NCI-H2107 treated with DMSO at 0.1 percent for 48 hours (cell line): ENCODE measurements around the gene FAM20C.
"Not testable (repeated sequence)": the region's sequence is repeated elsewhere in the genome, so short reads cannot be mapped to it uniquely, and the experiment has no call there.

Source experiments
- DNase-seq: peaks from one replicate; lab custom pipeline; 2025; ENCODE audit not compliant: unreplicated experiment; lab: John Stamatoyannopoulos, UW

FAM20C gene

DNA sequence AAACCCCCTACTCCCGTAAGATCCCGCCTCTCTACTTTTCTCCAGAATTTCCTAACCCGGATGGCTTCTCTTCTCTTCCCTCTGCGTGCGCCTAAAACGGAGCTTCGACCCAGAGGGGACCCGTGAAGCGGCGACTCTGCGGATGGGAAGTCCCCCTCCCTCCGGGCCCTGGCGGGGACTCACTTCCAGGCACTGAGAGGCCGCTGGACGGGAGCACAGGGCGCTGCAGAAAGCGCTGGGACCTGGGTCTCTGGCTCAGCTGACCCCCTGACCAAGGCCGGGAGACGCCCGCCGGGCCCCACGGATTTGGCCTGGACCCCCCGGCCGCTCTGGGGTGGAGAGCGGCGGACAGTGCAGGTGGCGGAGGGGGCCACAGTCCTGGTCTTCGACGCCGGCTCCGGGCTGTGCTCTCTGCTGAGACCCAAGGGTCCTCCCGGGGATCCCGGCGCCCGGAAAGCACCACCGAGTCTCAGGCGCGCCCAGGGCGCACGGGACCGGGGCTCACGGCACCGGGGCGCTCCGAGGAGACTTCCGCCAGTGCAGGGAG, 96.9 kb downstream of the FAM20C start:
- no peak for DNase-seq

DNA sequence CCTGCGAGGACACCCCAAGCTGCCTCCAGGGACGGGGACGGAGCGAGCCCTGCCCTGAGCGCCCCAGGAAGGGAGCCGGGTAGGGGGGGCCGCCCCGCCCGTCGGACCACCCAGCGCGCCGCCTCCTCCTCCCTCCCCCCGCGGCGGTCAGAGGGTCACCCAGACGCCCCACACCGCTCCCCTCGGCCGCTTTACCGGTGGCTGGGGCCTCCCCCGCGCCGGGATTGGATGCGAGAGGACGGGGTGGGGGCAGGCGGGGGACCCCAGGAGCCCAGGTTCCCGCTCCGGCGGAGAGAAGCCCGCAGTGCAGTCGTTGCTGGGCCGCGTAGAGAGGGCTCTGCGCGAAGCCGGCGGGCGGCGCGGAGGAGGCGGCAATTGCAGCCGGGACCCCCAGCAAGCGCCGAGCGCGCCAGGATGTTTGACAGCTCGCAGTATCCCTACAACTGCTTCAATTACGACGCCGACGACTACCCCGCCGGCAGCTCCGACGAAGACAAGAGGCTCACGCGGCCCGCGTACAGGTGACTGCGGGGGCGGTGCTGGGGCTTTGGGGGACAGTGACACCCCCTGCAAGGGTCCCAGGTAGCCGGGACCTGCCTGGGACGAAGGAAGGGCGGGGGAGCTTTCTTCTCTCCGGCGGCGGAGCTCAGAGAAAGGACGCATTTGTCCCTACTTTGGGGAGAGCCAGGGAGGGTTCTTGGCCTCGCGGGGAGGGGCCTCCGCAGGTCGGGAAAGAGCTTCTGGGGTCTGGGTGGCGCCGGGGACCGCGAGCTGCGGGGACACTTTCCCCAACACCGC, 97.6 kb downstream of the FAM20C start, which contains the start of gene FOXL3:
Gene FOXL3, plus strand, starts transcription at position 415 of the 798 bp plus-strand sequence. Its CDS starts 0 bp downstream, at position 415.
- DNase-seq = no peak

DNA sequence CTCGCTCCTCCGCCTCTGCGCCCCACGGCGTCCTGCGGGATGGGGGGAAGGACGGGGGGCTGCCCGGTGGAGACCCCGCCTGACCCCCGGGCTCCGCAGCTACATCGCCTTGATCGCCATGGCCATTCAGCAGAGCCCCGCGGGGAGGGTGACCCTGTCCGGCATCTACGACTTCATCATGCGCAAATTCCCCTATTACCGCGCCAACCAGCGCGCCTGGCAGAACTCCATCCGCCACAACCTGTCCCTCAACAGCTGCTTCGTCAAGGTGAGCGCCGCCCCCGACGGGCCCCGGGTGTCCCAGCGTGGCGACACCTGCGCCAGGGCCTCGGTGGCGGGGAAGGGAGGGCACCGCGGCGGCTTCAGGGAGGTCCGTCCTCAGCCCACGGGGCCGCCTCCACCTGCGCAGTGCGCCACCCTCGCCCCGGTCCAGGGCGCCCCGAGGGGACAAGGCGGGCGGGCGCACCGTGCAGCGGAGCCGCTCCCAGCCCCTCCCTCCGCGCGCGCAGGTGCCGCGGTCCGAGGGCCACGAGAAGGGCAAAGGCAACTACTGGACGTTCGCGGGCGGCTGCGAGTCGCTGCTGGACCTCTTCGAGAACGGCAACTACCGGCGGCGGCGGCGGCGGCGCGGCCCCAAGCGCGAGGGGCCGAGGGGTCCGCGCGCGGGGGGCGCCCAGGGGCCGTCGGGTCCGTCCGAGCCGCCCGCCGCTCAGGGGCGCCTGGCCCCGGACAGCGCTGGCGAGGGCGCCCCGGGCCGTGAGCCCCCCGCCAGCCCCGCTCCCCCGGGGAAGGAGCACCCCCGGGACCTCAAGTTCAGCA, 98.4 kb downstream of the FAM20C start:
- DNase-seq = no peak

DNA sequence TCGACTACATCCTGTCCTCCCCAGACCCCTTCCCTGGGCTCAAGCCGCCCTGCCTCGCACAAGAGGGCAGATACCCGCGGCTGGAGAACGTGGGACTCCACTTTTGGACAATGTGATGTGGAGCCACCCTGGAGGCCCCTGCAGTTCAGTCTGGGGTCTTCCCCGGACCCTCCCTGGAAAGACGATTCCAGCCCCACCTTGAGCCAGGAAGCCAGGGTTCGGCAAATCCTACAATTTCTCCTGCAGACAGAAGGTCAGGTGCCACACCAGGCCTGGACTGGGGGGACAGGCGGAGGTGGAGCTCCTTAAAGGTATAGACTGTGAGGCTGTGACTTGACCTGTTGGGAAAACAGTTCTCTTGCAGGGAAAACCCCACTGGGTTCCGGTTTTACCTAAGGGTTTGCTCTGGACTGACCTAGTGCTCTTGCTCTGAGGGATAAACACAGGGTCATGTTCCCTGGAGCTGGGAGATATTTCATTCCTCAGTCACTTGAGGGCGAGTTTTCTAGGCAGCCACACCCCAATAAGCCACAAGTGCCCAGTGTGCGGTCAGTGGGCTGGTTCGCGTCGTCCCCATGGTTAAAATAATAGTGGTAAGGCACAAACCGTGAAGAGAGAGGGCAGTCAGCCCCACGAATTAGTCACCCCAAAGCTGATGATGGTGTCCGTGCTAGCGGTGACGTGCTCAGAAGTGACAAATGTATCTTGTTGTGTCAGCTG, 99.2 kb downstream of the FAM20C start:
- DNase-seq = no peak

DNA sequence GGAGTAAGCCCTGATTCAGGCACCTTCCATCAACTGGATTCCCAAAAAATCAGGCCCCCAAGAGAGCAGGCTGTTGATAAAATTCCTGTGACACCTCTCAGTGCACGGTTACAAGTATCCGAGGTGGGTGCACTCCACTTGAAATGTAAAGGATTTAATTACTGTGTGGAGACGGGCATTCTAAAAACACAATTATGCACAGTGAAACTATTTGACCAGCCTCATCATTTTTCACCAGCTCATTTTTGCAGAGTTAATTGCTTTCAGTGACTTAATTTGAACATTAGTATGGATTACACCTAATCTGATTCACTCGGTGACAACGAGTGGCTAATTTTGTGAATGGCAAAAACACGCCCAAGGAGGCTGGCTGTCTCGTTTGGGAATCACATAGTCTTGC, 99.9 kb downstream of the FAM20C start:
- DNase-seq = no peak

DNA sequence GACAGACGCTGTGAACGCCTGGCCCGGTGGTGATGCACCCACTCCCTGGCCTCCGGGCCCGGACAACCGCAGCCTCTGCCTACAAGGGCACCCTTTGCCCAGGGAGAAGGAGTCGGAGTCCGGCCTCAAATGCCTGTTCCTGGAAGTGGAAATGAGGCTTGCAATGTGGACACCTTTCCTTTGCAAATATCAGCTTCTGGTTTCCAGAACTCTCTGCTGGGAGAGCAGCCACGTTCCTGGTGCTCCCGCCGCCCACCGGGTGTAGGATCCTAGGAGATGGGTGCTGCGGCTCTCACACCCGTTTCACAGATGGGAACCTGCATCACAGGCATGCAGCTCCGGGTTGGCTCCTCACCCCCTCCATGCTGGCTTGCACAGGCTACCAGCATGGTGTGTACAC, 100.5 kb downstream of the FAM20C start:
- no peak for DNase-seq

DNA sequence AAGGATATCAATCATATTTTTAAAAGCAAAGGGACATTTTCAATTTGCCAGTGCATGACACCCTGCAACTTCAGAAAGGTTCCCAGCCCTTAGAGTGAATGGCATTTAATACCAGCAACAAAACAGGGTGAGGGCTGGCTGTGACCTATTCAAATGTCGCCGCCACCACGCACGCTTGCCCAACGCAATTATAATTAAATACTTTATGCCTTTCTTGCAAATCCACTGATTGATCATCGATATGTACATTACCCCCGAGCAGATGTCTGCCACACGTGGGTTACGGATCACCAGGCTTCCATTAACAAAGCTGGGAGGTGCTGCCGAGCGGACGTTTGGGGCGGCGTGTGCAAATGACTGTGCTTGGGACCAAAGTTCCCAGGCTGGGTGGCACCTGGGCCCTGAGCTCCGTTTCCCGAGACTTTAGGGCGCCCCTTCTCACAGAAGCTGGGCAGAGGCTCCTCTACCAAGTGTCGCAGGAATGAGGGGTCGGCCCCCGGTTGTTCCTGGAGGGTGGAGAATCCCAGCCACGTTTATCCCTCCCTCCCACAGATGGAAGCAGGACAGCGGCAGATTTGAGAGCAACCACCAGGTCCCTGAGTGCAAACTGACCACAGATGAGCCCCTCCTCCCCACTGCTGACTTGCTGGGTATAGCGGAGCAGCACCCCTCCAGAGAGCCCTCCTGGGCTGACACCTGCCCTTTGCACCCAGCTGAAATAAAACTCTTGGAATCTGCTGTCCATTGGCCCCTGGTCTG, 101.5 kb downstream of the FAM20C start:
- DNase-seq = no peak

DNA sequence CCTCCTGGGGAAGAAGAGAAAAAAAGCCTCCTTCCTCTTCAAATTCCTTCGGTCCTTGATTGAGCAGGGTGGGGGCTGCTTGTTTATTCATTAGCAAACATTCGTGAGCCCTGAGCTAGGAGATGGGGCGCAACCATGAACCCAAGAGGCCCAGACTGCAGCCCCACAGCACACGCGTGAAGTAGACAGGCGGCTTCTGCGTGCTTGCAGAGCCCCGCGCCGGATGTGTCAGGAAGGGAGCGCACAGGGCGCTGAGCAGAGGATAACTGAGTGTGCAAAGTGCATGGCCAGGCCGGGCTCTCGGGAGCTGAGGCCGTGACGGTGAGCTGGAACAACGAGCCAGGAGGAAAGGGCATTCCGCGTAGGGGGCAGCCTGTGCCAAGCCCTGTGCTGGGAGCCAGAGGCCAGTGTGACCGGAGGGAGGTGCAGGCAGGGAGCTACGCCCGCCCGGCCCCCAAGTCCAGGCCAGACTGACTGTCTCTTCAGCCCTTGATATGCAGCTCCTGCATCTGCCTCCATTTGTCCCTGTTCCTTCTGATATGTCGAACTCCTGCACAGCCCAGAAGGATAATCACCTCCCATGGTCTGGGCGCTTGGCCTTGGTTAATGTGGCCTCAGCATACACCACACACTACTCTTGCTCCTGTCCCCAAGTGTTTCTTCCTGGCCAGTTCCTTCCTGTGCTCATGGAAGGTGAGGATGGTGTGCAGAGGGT, 102.2 kb downstream of the FAM20C start:
- DNase-seq = no peak

DNA sequence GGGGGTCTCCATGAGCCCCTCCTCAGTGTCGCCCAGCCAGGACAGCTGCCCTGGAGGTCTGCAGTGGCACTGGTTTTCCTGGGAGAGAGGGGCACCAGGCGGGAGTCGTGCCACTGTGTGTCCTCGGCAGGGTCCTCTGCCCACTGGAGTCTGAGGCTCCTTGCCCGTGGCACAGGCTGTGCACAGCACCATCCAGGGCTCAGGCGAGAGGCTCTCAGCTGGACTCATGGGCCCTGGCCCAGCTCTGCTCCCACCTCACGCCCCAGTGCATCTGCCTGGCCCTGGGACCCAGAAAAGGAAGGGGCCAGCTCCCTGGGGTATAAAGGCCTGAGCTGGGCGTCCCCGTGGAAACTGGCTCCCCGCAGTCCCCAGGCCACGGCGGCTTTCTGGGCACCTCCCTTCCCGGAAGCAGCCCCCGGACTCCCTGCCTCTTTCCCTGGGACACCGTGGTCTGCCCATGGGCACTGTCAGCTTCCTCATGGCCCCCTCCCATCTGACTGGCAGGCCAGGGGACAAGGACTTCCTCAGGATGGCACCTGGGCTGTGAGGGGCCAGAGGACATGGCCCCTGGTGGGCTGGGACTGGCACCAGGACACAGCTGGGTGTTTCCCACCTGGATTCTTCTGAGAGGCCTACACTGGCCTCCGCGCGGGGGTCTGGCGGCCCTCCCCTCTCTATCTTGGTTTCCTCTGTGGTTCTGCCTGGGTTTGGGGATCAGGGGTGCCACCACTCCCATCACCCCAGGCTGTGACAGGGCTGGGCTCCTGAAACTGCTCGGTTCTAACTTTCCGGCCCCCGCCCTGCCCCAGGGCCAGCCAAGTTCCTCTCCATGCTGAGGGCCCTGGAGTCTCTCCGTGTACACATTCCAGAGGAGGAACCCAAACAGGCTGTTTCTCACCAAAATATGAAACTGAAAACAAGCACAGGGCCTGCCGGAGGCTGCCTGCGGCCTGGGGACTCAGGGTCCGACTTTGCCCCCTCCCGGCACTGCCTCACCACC, 103.1 kb downstream of the FAM20C start:
- no peak for DNase-seq

DNA sequence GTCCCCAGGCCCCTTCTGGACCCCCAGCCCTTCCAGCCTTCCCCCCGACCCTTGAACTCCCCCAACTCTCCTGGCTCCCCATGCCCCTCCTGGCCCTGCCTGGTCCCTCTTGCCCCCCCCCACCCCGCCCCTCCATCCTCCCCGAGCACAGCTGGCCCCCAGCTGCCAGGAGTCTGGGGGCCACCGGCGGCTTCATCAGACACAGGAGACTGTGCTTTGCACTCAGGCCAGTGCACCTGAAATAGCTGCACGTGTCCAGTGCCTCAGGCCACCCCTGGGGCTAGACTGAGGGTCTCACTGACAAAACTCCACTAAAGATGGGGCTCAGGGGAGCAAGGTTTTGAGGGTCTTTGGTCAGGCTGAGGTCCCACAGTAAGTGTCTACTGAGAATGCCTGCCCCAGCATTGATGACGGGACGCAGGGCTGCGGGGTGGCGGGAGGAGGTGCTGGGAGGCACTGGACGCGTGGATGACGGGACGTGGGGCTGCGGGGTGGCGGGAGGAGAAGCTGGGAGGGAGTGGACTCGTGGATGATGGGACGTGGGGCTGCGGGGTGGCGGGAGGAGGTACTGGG, 104.1 kb downstream of the FAM20C start:
- DNase-seq = no peak

DNA sequence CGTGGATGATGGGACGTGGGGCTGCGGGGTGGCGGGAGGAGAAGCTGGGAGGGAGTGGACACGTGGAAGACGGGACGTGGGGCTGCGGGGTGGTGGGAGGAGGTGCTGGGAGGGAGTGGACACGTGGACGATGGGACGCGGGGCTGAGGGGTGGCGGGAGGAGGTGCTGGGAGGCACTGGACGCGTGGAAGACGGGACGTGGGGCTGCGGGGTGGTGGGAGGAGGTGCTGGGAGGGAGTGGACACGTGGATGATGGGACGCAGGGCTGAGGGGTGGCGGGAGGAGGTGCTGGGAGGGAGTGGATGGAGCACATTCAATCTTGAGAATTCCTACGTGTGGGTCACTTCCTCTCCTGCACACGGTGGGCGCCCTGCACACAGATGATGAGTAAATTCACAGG, 104.8 kb downstream of the FAM20C start:
- not testable (repeated sequence) for DNase-seq

DNA sequence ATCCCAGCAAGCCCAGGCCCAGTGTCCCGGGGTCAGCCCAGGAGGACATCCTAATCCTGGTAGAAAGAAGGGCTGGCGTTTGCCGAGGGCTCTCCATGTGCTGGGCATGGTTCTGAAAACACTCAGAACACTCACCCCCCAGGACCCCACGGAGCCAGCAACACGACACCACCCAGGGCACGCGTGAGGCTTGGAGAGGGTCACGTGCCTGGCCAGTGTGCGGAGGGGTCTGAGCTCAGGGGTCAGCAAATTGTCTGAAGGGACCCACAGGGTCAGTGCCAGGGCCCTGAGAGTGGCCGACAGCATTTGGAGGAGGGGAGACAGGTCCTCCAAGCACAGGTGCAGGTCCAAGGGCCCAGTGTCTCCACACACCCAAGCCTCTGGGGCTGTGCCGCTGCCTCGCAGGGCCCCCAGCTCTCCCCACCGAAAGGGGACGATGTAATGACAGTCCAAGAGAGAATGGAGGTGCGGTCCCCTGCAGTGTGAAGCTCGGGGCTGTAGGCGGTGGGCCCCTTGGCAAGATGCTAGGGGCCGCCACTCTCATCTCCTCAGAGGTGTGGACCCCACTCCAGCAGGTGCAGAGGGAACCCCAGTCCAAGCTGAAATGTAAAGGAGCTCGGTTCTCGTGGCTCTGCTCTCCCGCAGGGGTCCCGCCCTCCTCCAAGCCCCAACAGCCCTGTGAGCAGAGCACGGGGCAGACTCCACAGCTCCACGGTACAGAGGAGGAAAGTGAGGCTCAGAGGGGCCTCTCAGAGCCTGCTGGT, 105.4 kb downstream of the FAM20C start:
- no peak for DNase-seq

DNA sequence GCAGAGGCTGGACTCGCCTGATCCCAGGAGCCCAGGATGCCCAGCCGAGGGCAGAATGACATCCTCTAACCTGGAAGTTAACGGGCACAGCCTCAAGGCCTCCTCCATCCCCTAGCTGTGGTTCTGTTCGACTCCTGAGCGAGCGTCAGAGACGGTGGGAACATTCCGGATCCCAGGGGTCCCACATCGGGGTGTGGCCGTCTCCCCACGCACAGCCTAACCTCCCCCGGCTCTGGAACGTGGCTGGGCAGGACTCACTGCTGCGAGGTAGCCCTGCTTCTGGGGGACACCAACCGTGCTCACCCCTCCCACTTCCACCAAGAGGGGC, 106.0 kb downstream of the FAM20C start:
- DNase-seq = no peak

DNA sequence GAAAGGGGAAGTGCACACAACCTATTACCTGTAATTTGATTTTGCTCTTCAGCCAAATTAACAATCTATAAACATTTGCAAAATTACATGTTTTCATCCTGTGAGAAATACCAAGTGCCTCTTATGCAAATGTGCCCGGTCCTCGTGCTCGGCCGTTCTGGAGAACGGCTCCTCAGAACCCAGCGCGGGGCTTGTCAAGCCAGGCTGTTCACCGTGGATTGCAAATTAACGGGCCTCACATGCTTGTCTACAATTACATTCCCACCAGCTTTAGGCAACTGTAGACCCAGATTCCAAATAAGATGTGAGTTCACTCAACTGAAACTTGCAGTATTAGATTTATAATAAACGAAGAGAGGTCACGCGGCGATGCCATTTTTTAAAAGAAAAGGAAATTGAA, 106.4 kb downstream of the FAM20C start:
- no peak for DNase-seq

DNA sequence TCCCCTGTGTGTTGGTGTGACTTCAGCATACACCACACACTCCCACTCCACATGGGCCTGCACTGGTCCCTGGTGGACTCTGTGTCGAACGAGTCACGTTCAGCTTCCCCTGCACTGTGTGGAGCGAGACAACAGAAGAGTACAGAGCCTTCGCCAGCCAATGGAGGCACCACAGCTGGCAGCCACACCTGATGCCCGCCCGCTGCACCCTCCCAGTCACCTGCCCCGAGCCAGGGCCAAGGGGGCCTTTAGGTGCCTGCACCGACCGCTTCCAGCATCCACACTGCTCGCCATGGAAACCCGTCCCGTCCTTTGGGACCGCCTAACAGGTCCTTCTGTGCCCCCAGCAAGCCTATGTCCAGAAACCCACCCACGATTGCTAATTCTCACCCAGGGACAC, 106.8 kb downstream of the FAM20C start:
- no peak for DNase-seq

DNA sequence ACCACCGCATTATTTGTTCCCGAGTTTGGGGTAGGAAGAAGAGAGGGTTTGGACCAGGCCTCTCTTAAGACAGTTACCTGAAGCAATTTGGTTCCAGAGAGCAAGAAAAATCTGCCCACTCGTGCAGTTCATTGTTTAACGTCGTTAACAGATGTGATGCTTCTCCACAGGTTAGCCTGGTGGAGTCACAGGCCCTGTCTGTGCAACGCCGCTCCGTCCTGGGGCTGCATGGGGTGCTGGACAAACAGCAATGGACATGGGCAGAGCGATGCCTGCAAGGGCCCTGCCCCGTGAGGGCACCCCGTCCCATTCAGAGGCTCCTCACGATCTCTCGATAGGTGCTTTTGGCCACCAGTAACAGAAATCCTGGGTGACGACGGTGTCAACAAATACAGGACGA, 107.3 kb downstream of the FAM20C start:
- no peak for DNase-seq

DNA sequence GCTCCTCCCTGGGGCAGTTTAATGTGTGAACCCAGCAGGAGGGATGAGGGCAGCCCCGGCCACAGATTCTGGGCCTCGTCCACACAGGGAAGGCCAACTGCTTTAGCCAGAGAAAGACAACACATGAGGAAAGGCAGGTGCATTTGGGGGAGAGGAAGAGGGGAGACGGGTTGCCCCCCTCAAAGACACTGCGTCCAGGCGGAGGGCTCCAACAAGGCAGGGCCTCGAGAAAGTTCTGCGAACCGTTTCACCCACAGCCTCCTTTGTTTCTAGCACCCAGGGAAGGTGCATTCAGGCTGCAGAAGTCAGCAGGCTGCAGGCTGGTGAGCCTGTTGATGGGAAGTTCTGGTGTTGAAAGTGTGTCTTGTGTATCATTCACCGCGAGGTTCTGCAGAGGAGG, 107.7 kb downstream of the FAM20C start:
- no peak for DNase-seq
